HepG2 (cell line): Measurements from ENCODE around the gene SDHD. TPM values are rescaled to one million over a fixed set of nuclear protein-coding genes. Genes with fewer than 3 reads are reported as not detected.
"Not testable (repeated sequence)": the region's sequence is repeated elsewhere in the genome, so short reads cannot be mapped to it uniquely, and the experiment has no call there.

Source experiments
- ATAC-seq: fragments of 200-7000 bp; cut with Tn5 transposase; 3 replicates; pipeline ENCODE4 v1.9.1; 2020; ENCODE audit warnings: mild to moderate bottlenecking, moderate library complexity
- BruUV-seq: library from RNA; stranded (reverse); fragments of 400-500 nt; replicated peaks from 2 replicates; lab custom pipeline; 2021; lab: Mats Ljungman, UMichigan
- CTCF ChIA-PET: fragments of 300-600 bp; formaldehyde crosslinking; extraction: SDS; loops from one replicate; lab custom pipeline; 2021; ENCODE audit warnings: low total read pairs, inconsistent platforms, low intra/inter-chr PET ratio; lab: Yijun Ruan, JAX
- POLR2A ChIA-PET: fragments of 350-600 bp; sonication (Branson Sonifier 250); formaldehyde crosslinking; loops from one replicate; lab custom pipeline; 2020; ENCODE audit warnings: antibody characterized with exemption, inconsistent platforms; lab: Yijun Ruan, JAX
- DNase-seq: peaks from one replicate; pipeline ENCODE4 v3.0.0-alpha.2; 2015; ENCODE audit warnings: low spot score
- FAIRE-seq: peaks from 3 replicates; lab custom pipeline; 2011; peaks lifted over from hg19 to GRCh38; lab: Jason Lieb, UNC
- H2AFZ ChIP-seq: one replicate; pipeline ENCODE4 v1.6.1; 2011; ENCODE audit warnings: low read length, inconsistent platforms
- H3K27ac ChIP-seq: fragments of 300-600 bp; 3 replicates; pipeline ENCODE4 v1.8.0; 2011; ENCODE audit warnings: mixed run types, mild to moderate bottlenecking, mixed read lengths, low read length, inconsistent platforms; ENCODE audit not compliant: insufficient read depth; ENCODE audit errors: extremely low read length
- H3K27me3 ChIP-seq, 2 experiments: fragments of 200-600 bp in 1 of 2; 2 replicates in 1 of 2; 3 replicates in 1 of 2; pipeline versions ENCODE4 v1.6.0 to v1.8.0; 2011; ENCODE audit warnings: low read length in 2 of 2, mild to moderate bottlenecking in 2 of 2, moderate library complexity in 2 of 2, inconsistent platforms in 1 of 2; ENCODE audit not compliant: insufficient read depth in 2 of 2, control insufficient read depth in 1 of 2
- H3K36me3 ChIP-seq, 2 experiments: fragments of 200-600 bp in 1 of 2; replicated peaks in 1 of 2; 2 replicates in 1 of 2; 3 replicates in 1 of 2; pipeline versions ENCODE4 v1.5.1 to v1.8.0; 2011; ENCODE audit warnings: low read length in 2 of 2, inconsistent platforms in 1 of 2; ENCODE audit not compliant: insufficient read depth in 2 of 2, control insufficient read depth in 1 of 2
- H3K4me1 ChIP-seq: 2 replicates; pipeline ENCODE4 v1.5.1; 2012; ENCODE audit warnings: low read length, inconsistent platforms; ENCODE audit not compliant: insufficient read depth
- H3K4me2 ChIP-seq: 2 replicates; pipeline ENCODE4 v1.6.0; 2011; ENCODE audit warnings: low read depth, low read length, inconsistent platforms
- H3K4me3 ChIP-seq, 3 experiments: fragments of 200-600 bp in 1 of 3; sonication (generic), shearing (Covaris generic) in 1 of 3; replicated peaks in 1 of 3; 2 replicates each; pipeline ENCODE4 v1.5.1; 2011 to 2016; ENCODE audit warnings: low read length in 3 of 3, inconsistent platforms in 2 of 3, low read depth in 2 of 3, mild to moderate bottlenecking in 2 of 3, control low read depth in 1 of 3, mixed read lengths in 1 of 3; ENCODE audit not compliant: insufficient read depth in 1 of 3
- H3K79me2 ChIP-seq: one replicate; pipeline ENCODE4 v1.6.1; 2011; ENCODE audit warnings: low read length, inconsistent platforms; ENCODE audit not compliant: insufficient read depth
- H3K9ac ChIP-seq: 2 replicates; pipeline ENCODE4 v1.6.0; 2011; ENCODE audit warnings: mild to moderate bottlenecking, low read depth, low read length, inconsistent platforms; ENCODE audit not compliant: insufficient read depth
- H3K9me3 ChIP-seq: 2 replicates; pipeline ENCODE4 v1.5.1; 2012; ENCODE audit warnings: mild to moderate bottlenecking, low read length
- H4K20me1 ChIP-seq: 2 replicates; pipeline ENCODE4 v1.6.0; 2011; ENCODE audit warnings: inconsistent platforms, mild to moderate bottlenecking, low read length, moderate library complexity; ENCODE audit not compliant: insufficient read depth
- REXO4 ChIP-seq: sonication (generic); formaldehyde crosslinking; IDR thresholded peaks from 2 replicates; pipeline ENCODE4 v1.8.0; 2022; ENCODE audit warnings: missing genetic modification reagents, mild to moderate bottlenecking, borderline replicate concordance
- TCF12 ChIP-seq, 2 experiments: fragments of 450-650 bp in 1 of 2; sonication (generic) in 1 of 2; formaldehyde crosslinking in 1 of 2; IDR thresholded peaks; 2 replicates each; pipeline versions ENCODE4 v1.6.1 to v1.8.0; 2017 to 2022; ENCODE audit warnings: antibody characterized with exemption in 1 of 2, mild to moderate bottlenecking in 1 of 2, missing genetic modification reagents in 1 of 2, moderate library complexity in 1 of 2
- ZNF597 ChIP-seq: sonication (generic); formaldehyde crosslinking; IDR thresholded peaks from 2 replicates; pipeline ENCODE4 v1.5.0; 2020; ENCODE audit warnings: missing genetic modification reagents
- WGBS: methylation state at CpG from one replicate; pipeline ENCODE4 v1.1.6; 2017; ENCODE audit warnings: low lambda C conversion rate; 5-methylcytosine and 5-hydroxymethylcytosine counted together
- in situ Hi-C: cut with HindIII; loops from 2 replicates; pipeline ENCODE4 v1.10.0; 2017; ENCODE audit warnings: low pct_unique_long_range_greater_than_20kb; ENCODE audit not compliant: extremely low pct_ligation_motif_present
- intact Hi-C: fragments of 100-400 bp; cut with micrococcal nuclease; formaldehyde crosslinking; loops from one replicate; pipeline ENCODE4 v1.10.0; 2022; ENCODE audit not compliant: unreplicated experiment
- polyA plus RNA-seq, 8 experiments: library from polyadenylated mRNA; depleted of rRNA in 3 of 8; stranded (reverse) in 7 of 8; unstranded in 1 of 8; fragments of >200 nt; fragmentation: Illumina TruSeq in 4 of 8; extraction: Trizol in 4 of 8; gene quantifications; 2 replicates each; pipeline versions ENCODE4 v1.2.1 to v1.2.3, GENCODE V29; 2011 to 2016; ENCODE audit warnings: low read depth in 4 of 8, missing spikeins in 1 of 8, mixed read lengths in 1 of 8; ENCODE audit not compliant: insufficient read depth in 1 of 8
- total RNA-seq, 5 experiments: library from RNA; depleted of rRNA; stranded (reverse); fragments of >200 nt; fragmentation: Illumina TruSeq; extraction: Trizol; gene quantifications; 2 replicates each; pipeline ENCODE4 v1.2.3, GENCODE V29; 2016; ENCODE audit warnings: low read depth in 1 of 5

The SDHD gene
- total and polyA plus RNA-seq, 2 of the 13 experiments (the other 11 are each of a cell fraction or from before 2014, with no cell fraction given), result 117 to 123 TPM

- DNase-seq, FAIRE-seq, in situ Hi-C loops, H3K4me3 ChIP-seq, BruUV-seq, POLR2A ChIA-PET, H3K4me1 ChIP-seq, intact Hi-C loops, H3K4me2 ChIP-seq, H2AFZ ChIP-seq, H3K27me3 ChIP-seq, H3K79me2 ChIP-seq, H4K20me1 ChIP-seq, CTCF ChIA-PET, H3K27ac ChIP-seq, H3K9ac ChIP-seq, ATAC-seq, H3K9me3 ChIP-seq: not testable (repeated sequence)
- whole genome bisulfite sequencing, result 95% methylated on average over 2 of the region's 2 CpGs
- peaks cover 5 to 28% of the 10 kb centered on the region in 2 experiments; a peak in 4 of 5 replicates for H3K36me3 ChIP-seq
Observed at GRCh38 chr11:112095302-112095701, 8.6 kb downstream of the SDHD start.

GRCh38 chr11:112096194-112096593 is 9.5 kb downstream of the SDHD start:
- Histone ChIP-seq H3K9ac (no peak overlapping the region), H3K4me2 (no peak overlapping the region), H3K27me3 (no peaks in the 10 kb centered on the region), H3K9me3 (no peaks in the 10 kb centered on the region), H3K36me3 (peaks cover 5 to 21% of the 10 kb centered on the region in 2 experiments; a peak in 4 of 5 replicates), H2AFZ (no peak overlapping the region), H4K20me1 (no peaks in the 10 kb centered on the region), H3K4me3 (no peak overlapping the region), H3K27ac (no peak overlapping the region), H3K4me1 (no peaks in the 10 kb centered on the region), H3K79me2 (no peaks in the 10 kb centered on the region)
- ChIA-PET POLR2A (interaction anchor here (1.1 kb wide), 1 partner anchor 10 kb away, joined by 3 read pairs; the partner anchor contains the start of genes SDHD and TIMM8B), CTCF (no interaction called here)
- BruUV-seq, result no TSS peak
- intact Hi-C loops (no loop called here), in situ Hi-C loops (no loop called here)
- FAIRE-seq (no peak), DNase-seq (no peak), ATAC-seq (no peak)
- TF ChIP-seq TCF12 (IDR thresholded peaks at IDR 0.05) (no peak), TCF12 (CRISPR knock-in tag; IDR thresholded peaks at IDR 0.05) (no peak), ZNF597 (CRISPR knock-in tag) (no peak), REXO4 (CRISPR knock-in tag) (no peak)
